ENCODE data around the gene KIRREL1.

KIRREL1 gene

GRCh38 chr1:157996433-157996832 is 3.0 kb downstream of the KIRREL1 start:
- POLR2A ChIA-PET, result no interaction called here
- no peak for TF ChIP-seq CTCF (IDR thresholded peaks at IDR 0.05; ENCODE audit: control extremely low read depth, extremely low read depth, low read depth, missing control alignments)
- no peak for DNase-seq (ENCODE audit: extremely low spot score)
- CTCF ChIA-PET, result interaction anchor here (0.7 to 1.5 kb wide), 4 partner anchors 9 to 125 kb away, joined by 3 to 4 read pairs (median 4); no protein-coding TSS in a partner anchor

GRCh38 chr1:158000507-158000906 is 7.1 kb downstream of the KIRREL1 start:
- ChIA-PET POLR2A (no interaction called here), CTCF (interaction anchor here (1.4 kb wide), 1 partner anchor 9 kb away, joined by 4 read pairs; no protein-coding TSS in a partner anchor)
- DNase-seq (ENCODE audit: extremely low spot score), result no peak
- no peak for TF ChIP-seq CTCF (IDR thresholded peaks at IDR 0.05; ENCODE audit: control extremely low read depth, extremely low read depth, low read depth, missing control alignments)

- ChIA-PET POLR2A (no interaction called here), CTCF (interaction anchor here (0.7 to 1.8 kb wide), 2 partner anchors 10 to 45 kb away, joined by 3 to 8 read pairs; no protein-coding TSS in a partner anchor)
- no peak for TF ChIP-seq CTCF (IDR thresholded peaks at IDR 0.05; ENCODE audit: control extremely low read depth, extremely low read depth, low read depth, missing control alignments)
- no peak for DNase-seq (ENCODE audit: extremely low spot score)
Observed at GRCh38 chr1:158002022-158002630, 8.7 kb downstream of the KIRREL1 start.

- CTCF ChIA-PET, result interaction anchor here (1.8 kb wide), 1 partner anchor 11 kb away, joined by 8 read pairs; no protein-coding TSS in a partner anchor
Observed at GRCh38 chr1:158002631-158003405, 9.4 kb downstream of the KIRREL1 start.

GRCh38 chr1:158003406-158003800 is 10.0 kb downstream of the KIRREL1 start:
- TF ChIP-seq CTCF (IDR thresholded peaks at IDR 0.05; ENCODE audit: control extremely low read depth, extremely low read depth, low read depth, missing control alignments), result no peak
- no peak for DNase-seq (ENCODE audit: extremely low spot score)
- CTCF ChIA-PET, result interaction anchor here (1.8 kb wide), 1 partner anchor 12 kb away, joined by 8 read pairs; no protein-coding TSS in a partner anchor
- POLR2A ChIA-PET, result no interaction called here

More at GRCh38 chr1:158002631-158003405, 9.4 kb downstream of the KIRREL1 start:
- no peak for TF ChIP-seq CTCF (IDR thresholded peaks at IDR 0.05; ENCODE audit: control extremely low read depth, extremely low read depth, low read depth, missing control alignments)
- POLR2A ChIA-PET, result no interaction called here
- DNase-seq (ENCODE audit: extremely low spot score), result no peak

GRCh38 chr1:158005224-158005623 is 11.8 kb downstream of the KIRREL1 start:
- no peak for DNase-seq (ENCODE audit: extremely low spot score)
- ChIA-PET POLR2A (no interaction called here), CTCF (interaction anchor here (0.9 to 2.3 kb wide), 3 partner anchors 9 to 21 kb away, joined by 3 to 9 read pairs (median 3); no protein-coding TSS in a partner anchor)
- TF ChIP-seq CTCF (IDR thresholded peaks at IDR 0.05; ENCODE audit: control extremely low read depth, extremely low read depth, low read depth, missing control alignments), result no peak
